ENCODE results near the gene ABL2. TPM values are rescaled to one million over a fixed set of nuclear protein-coding genes. Genes with fewer than 3 reads are reported as not detected.

Gene ABL2
- polyA plus RNA-seq, 1 donor = 8.7 TPM

GRCh38 chr1:179121159-179121938 is 108.1 kb downstream of the ABL2 start:
- Histone ChIP-seq H3K27me3 (ENCODE audit: control insufficient read depth, insufficient read depth, low read length) (no peaks in the 10 kb centered on the region), H3K4me1 (ENCODE audit: control insufficient read depth, insufficient read depth, low read length) (no peaks in the 10 kb centered on the region), H3K4me3 (ENCODE audit: low read length) (no peak overlapping the region), H3K9me3 (ENCODE audit: control insufficient read depth, low read depth, low read length) (no peaks in the 10 kb centered on the region), H3K36me3 (ENCODE audit: control insufficient read depth, insufficient read depth, low read length) (peaks cover 40% of the 10 kb centered on the region), H3K27ac (ENCODE audit: low read length) (no peak overlapping the region)
- peak in 1 of 2 donors; percentile 26 for DNase-seq
- WGBS (ENCODE audit: insufficient coverage, low lambda C conversion rate) = 90% methylated on average over 2 of the region's 7 CpGs

GRCh38 chr1:179120736-179121135 is 108.7 kb downstream of the ABL2 start:
- Histone ChIP-seq H3K4me1 (ENCODE audit: control insufficient read depth, insufficient read depth, low read length) (no peaks in the 10 kb centered on the region), H3K27me3 (ENCODE audit: control insufficient read depth, insufficient read depth, low read length) (no peaks in the 10 kb centered on the region), H3K36me3 (ENCODE audit: control insufficient read depth, insufficient read depth, low read length) (peaks cover 38% of the 10 kb centered on the region), H3K27ac (ENCODE audit: low read length) (no peak overlapping the region), H3K4me3 (ENCODE audit: low read length) (no peak overlapping the region), H3K9me3 (ENCODE audit: control insufficient read depth, low read depth, low read length) (no peaks in the 10 kb centered on the region)
- no peak for DNase-seq
- WGBS (ENCODE audit: insufficient coverage, low lambda C conversion rate) = 80% methylated on average over 1 of the region's 2 CpGs

- H3K36me3 ChIP-seq (ENCODE audit: control insufficient read depth, insufficient read depth, low read length) = peaks cover 37% of the 10 kb centered on the region
Observed at GRCh38 chr1:179119513-179119912, 110.0 kb downstream of the ABL2 start.

DNA sequence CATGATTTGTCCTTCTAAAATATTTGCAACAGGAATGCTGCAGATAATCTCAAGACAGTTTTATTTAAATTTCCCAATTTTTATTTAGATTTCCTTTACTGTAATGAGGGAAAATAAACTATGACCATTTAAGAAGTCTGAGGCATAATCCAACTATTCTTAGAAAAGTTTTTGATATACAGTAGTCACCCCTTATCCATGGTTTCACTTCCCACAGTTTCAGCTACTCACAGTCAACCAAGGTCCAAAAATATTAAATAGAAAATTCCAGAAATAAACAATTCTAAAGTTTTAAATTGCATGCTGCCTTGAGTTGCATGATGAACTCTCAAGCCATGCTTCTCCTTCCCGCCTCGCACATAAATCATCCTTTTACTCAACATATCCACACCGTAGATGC is 114.3 kb downstream of the ABL2 start:
- DNase-seq = no peak
- WGBS (ENCODE audit: insufficient coverage, low lambda C conversion rate) = no CpG with 5 or more reads among the region's 3 CpGs
- Histone ChIP-seq H3K36me3 (ENCODE audit: control insufficient read depth, insufficient read depth, low read length) (peaks cover 45% of the 10 kb centered on the region), H3K27me3 (ENCODE audit: control insufficient read depth, insufficient read depth, low read length) (no peaks in the 10 kb centered on the region), H3K4me3 (ENCODE audit: low read length) (no peak overlapping the region), H3K27ac (ENCODE audit: low read length) (no peak overlapping the region), H3K9me3 (ENCODE audit: control insufficient read depth, low read depth, low read length) (no peaks in the 10 kb centered on the region), H3K4me1 (ENCODE audit: control insufficient read depth, insufficient read depth, low read length) (no peaks in the 10 kb centered on the region)

More at GRCh38 chr1:179119513-179119912, 110.0 kb downstream of the ABL2 start:
- Histone ChIP-seq H3K27ac (ENCODE audit: low read length) (no peak overlapping the region), H3K9me3 (ENCODE audit: control insufficient read depth, low read depth, low read length) (no peaks in the 10 kb centered on the region), H3K4me1 (ENCODE audit: control insufficient read depth, insufficient read depth, low read length) (no peaks in the 10 kb centered on the region), H3K27me3 (ENCODE audit: control insufficient read depth, insufficient read depth, low read length) (no peaks in the 10 kb centered on the region), H3K4me3 (ENCODE audit: low read length) (no peak overlapping the region)
- no peak for DNase-seq

GRCh38 chr1:179108644-179109043 is 120.8 kb downstream of the ABL2 start:
- no peak for DNase-seq
- H3K27ac ChIP-seq (ENCODE audit: low read length) = no peak overlapping the region
- H3K4me1 ChIP-seq (ENCODE audit: control insufficient read depth, insufficient read depth, low read length) = no peaks in the 10 kb centered on the region
- H3K9me3 ChIP-seq (ENCODE audit: control insufficient read depth, low read depth, low read length) = no peaks in the 10 kb centered on the region
- WGBS (ENCODE audit: insufficient coverage, low lambda C conversion rate) = no CpG with 5 or more reads among the region's 2 CpGs
- H3K36me3 ChIP-seq (ENCODE audit: control insufficient read depth, insufficient read depth, low read length) = peaks cover 55% of the 10 kb centered on the region
- H3K4me3 ChIP-seq (ENCODE audit: low read length) = no peak overlapping the region
- H3K27me3 ChIP-seq (ENCODE audit: control insufficient read depth, insufficient read depth, low read length) = no peaks in the 10 kb centered on the region

GRCh38 chr1:179107706-179108629 is 121.5 kb downstream of the ABL2 start:
- WGBS (ENCODE audit: insufficient coverage, low lambda C conversion rate) = no CpG with 5 or more reads among the region's 15 CpGs
- H3K36me3 ChIP-seq (ENCODE audit: control insufficient read depth, insufficient read depth, low read length) = peaks cover 54% of the 10 kb centered on the region
- no peaks in the 10 kb centered on the region for H3K9me3 ChIP-seq (ENCODE audit: control insufficient read depth, low read depth, low read length)
- no peak for DNase-seq
- H3K27me3 ChIP-seq (ENCODE audit: control insufficient read depth, insufficient read depth, low read length) = no peaks in the 10 kb centered on the region
- H3K27ac ChIP-seq (ENCODE audit: low read length) = no peak overlapping the region
- H3K4me1 ChIP-seq (ENCODE audit: control insufficient read depth, insufficient read depth, low read length) = no peaks in the 10 kb centered on the region
- H3K4me3 ChIP-seq (ENCODE audit: low read length) = no peak overlapping the region

DNA sequence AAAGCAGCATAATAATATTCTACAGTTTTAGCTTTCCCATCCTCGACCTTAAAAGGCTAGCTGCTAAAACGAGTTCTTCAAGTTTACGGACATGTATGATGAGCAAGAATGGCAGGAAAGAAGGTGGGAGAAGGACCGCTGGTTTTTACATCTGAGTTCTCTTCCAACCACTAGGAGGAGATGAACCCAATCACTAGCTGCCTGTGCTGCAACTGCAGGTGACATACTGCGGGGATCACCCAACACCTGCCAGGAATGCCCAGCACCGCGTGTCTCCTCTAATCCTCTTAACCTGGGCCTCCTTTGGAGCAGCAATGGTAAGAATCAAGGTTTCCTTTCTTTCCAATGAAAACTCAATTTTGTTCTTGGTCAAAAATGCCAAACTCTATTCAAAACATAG is 124.1 kb downstream of the ABL2 start:
- peak; percentile 33 to 48 for DNase-seq
- peaks cover 42% of the 10 kb centered on the region for H3K36me3 ChIP-seq (ENCODE audit: control insufficient read depth, insufficient read depth, low read length)
- 27% methylated on average over 3 of the region's 7 CpGs for WGBS (ENCODE audit: insufficient coverage, low lambda C conversion rate)

DNA sequence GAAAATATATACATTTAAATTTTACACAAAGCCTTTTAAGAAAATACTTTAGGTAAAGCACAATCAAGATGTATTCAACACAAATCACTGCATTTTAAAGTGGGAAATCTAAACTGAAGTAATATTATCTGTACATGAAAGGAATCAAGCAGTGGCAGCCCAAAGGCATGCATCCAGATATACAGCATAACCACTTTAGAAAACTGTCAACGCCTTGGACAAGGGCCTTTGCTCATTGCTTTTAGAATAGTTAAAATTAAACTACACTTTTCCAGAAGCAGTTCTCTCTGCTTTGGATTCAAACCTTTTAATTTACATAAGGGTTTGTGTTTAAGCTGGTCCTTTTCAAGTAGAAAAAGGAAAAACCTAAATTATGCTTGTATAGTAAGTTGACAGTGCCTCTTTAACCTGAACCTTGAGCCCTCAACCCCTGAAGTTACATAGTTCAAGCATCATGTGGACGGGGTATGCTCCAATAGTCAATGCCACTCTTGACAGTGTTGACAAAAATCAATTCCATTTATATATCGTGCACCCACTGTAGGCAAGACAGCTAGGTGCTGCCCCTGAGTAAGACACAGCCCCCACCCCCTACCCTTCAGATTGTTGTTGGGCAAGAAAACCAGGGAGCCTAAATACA is 124.7 kb downstream of the ABL2 start:
- H3K36me3 ChIP-seq (ENCODE audit: control insufficient read depth, insufficient read depth, low read length) = peaks cover 37% of the 10 kb centered on the region
- H3K27me3 ChIP-seq (ENCODE audit: control insufficient read depth, insufficient read depth, low read length) = no peaks in the 10 kb centered on the region
- no peak for DNase-seq
- WGBS (ENCODE audit: insufficient coverage, low lambda C conversion rate) = 86% methylated on average over 1 of the region's 3 CpGs
- H3K4me1 ChIP-seq (ENCODE audit: control insufficient read depth, insufficient read depth, low read length) = no peaks in the 10 kb centered on the region
- H3K4me3 ChIP-seq (ENCODE audit: low read length) = no peak overlapping the region
- no peaks in the 10 kb centered on the region for H3K9me3 ChIP-seq (ENCODE audit: control insufficient read depth, low read depth, low read length)
- H3K27ac ChIP-seq (ENCODE audit: low read length) = no peak overlapping the region

More for the DNA sequence above, 124.1 kb downstream of the ABL2 start:
- Histone ChIP-seq H3K27me3 (ENCODE audit: control insufficient read depth, insufficient read depth, low read length) (no peaks in the 10 kb centered on the region), H3K27ac (ENCODE audit: low read length) (no peak overlapping the region), H3K4me3 (ENCODE audit: low read length) (no peak overlapping the region), H3K9me3 (ENCODE audit: control insufficient read depth, low read depth, low read length) (no peaks in the 10 kb centered on the region), H3K4me1 (ENCODE audit: control insufficient read depth, insufficient read depth, low read length) (no peaks in the 10 kb centered on the region)

DNA sequence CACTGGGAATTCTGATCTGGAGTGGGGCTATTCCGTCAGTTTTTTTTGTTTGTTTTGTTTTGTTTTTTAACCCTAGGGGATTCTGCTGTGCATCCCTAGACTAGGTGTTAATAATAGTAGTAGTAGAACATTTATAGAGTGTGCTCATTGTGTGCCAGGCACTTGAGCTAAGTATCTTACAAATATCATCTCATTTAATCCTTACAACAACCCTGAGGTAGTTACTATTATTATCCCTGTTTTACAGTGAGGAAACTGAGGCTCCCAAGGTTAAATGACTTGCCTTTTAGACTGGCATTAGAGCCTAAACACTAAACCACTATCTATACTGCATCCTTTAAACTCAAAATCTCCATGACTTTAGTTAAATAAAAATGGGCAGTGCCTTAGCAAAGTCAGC is 125.5 kb downstream of the ABL2 start:
- peaks cover 31% of the 10 kb centered on the region for H3K36me3 ChIP-seq (ENCODE audit: control insufficient read depth, insufficient read depth, low read length)
- H3K27ac ChIP-seq (ENCODE audit: low read length) = no peak overlapping the region
- no peaks in the 10 kb centered on the region for H3K9me3 ChIP-seq (ENCODE audit: control insufficient read depth, low read depth, low read length)
- H3K27me3 ChIP-seq (ENCODE audit: control insufficient read depth, insufficient read depth, low read length) = no peaks in the 10 kb centered on the region
- H3K4me3 ChIP-seq (ENCODE audit: low read length) = no peak overlapping the region
- no peak for DNase-seq
- no peaks in the 10 kb centered on the region for H3K4me1 ChIP-seq (ENCODE audit: control insufficient read depth, insufficient read depth, low read length)
- WGBS (ENCODE audit: insufficient coverage, low lambda C conversion rate) = no CpG with 5 or more reads among the region's 1 CpG

- H3K27ac ChIP-seq (ENCODE audit: low read length) = no peak overlapping the region
- no peak for DNase-seq
- H3K9me3 ChIP-seq (ENCODE audit: control insufficient read depth, low read depth, low read length) = no peaks in the 10 kb centered on the region
- H3K4me3 ChIP-seq (ENCODE audit: low read length) = no peak overlapping the region
- peaks cover 19% of the 10 kb centered on the region for H3K36me3 ChIP-seq (ENCODE audit: control insufficient read depth, insufficient read depth, low read length)
- H3K4me1 ChIP-seq (ENCODE audit: control insufficient read depth, insufficient read depth, low read length) = no peaks in the 10 kb centered on the region
- no CpG with 5 or more reads among the region's 4 CpGs for WGBS (ENCODE audit: insufficient coverage, low lambda C conversion rate)
- no peaks in the 10 kb centered on the region for H3K27me3 ChIP-seq (ENCODE audit: control insufficient read depth, insufficient read depth, low read length)
Observed at GRCh38 chr1:179101566-179101965, 127.9 kb downstream of the ABL2 start.
